Fibroblast of pulmonary artery (primary cell): ENCODE measurements around the gene HOXA3.

Experiments used
- DNase-seq: peaks from one replicate; pipeline ENCODE4 v3.0.0-alpha.2; 2010; ENCODE audit warnings: low read depth
- H3K4me3 ChIP-seq: replicated peaks from 2 replicates; pipeline ENCODE4 v1.5.1; 2011; ENCODE audit warnings: low read depth, mild to moderate bottlenecking, control low read depth, low read length, moderate library complexity
- TF ChIP-seq, protein P1 (sequence below): IDR thresholded peaks from 2 replicates; pipeline ENCODE4 v1.5.1; 2011; ENCODE audit warnings: mild to moderate bottlenecking, control low read depth, low read length, inconsistent platforms; ENCODE audit errors: missing control alignments

The HOXA3 gene

DNA sequence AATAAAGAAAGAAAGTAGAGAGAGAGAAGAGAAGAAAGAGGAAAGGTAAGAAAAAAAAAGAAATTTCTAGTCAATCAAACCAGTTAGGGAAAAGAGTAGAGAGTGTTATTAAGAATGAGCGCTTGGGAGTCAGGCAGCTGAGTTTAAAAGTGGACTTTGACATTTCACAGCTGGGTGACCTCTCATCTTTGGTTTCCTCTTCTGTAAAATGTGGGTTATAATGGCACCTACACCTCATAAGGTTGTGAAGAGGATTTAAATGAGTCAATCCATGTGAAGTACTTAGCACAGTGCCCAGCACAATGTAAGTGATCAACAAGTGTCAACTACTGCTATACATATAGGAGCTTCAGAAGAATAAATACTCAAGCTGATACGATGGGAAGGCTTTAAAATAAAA is 68.7 kb downstream of the HOXA3 start:
- TF ChIP-seq, protein P1, sequence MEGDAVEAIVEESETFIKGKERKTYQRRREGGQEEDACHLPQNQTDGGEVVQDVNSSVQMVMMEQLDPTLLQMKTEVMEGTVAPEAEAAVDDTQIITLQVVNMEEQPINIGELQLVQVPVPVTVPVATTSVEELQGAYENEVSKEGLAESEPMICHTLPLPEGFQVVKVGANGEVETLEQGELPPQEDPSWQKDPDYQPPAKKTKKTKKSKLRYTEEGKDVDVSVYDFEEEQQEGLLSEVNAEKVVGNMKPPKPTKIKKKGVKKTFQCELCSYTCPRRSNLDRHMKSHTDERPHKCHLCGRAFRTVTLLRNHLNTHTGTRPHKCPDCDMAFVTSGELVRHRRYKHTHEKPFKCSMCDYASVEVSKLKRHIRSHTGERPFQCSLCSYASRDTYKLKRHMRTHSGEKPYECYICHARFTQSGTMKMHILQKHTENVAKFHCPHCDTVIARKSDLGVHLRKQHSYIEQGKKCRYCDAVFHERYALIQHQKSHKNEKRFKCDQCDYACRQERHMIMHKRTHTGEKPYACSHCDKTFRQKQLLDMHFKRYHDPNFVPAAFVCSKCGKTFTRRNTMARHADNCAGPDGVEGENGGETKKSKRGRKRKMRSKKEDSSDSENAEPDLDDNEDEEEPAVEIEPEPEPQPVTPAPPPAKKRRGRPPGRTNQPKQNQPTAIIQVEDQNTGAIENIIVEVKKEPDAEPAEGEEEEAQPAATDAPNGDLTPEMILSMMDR = no peak
- no peak overlapping the region for H3K4me3 ChIP-seq
- DNase-seq = no peak

DNA sequence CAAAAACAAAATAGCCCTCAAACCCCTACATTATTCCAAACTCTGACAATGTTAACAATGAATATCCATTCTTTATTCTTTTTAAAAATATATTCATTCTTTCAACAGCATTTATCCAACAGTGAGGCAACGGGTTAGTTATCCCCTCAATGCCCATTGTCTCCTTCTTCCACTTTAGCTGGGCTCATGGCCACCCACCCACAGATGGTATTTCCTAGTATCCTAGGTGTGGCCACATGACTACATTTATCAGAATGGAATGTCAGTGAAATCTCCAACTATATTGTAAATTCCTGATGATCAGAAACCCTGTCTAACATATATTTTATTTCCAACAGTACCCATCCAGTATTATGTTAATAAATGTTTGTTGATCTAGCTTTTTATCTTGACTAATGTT is 70.2 kb downstream of the HOXA3 start:
- TF ChIP-seq, protein P1 = no peak
- no peak overlapping the region for H3K4me3 ChIP-seq
- DNase-seq = no peak

DNA sequence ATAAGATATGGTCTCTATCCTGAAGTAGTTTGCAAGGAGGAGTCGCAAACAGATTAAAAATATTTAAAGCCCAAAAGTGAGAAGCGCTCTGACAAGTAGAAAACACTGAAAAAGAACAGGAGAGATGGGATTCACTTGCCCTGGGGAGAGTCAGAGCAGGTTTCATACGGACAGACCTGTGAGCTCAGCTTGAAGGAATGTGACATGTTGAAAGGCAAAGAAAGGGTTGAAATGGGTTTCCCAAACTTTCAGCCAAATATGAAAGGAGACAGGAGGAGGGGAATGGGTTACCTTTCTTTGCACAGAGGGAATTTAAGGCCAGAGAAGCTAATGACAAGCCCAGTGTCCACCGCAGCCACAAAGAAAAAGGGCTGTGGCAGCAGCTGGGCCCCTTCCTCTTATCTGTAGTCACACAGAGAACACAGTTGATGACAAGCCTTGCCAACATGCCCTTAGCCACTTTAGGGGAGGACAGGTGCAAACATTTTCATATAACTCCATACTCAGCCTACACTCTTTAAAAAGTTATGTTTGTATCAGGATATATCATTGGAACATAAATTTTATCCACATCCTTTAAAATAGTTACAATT is 71.4 kb downstream of the HOXA3 start:
- no peak for DNase-seq
- TF ChIP-seq, protein P1 = no peak
- H3K4me3 ChIP-seq = no peak overlapping the region

DNA sequence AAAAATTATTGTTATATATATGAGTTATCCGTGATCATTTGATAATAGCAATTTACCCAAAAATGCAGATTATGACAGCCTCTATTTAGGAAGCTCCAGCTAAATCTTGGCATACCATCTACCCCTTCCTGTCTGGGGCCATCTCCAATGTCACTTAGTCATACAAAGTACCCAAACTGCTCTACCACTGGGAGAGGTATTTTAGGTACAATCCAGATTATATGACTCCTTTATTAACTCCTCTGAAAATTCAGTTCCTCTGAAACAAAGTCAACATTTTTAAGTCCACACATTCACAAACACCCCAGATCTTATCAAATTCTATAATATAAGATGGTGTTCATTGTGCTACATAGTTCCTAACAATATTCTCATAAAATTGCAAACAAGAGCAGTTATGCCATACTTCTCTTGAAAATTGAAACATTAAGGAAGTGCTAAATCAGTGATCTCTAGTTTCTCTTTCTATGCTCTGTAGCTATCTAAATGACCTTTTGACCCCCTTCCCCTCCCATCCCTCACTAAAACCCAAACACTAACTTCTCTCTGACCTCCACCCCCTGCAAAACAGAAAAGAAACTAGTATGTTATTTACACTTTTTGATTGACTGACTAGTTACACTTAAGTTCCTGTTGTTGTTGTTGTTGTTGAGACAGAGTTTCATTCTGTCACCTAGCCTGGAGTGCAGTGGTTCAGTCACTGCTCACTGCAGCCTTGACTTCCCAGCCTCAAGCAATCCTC is 73.0 kb downstream of the HOXA3 start:
- TF ChIP-seq, protein P1 = no peak
- no peak for DNase-seq
- H3K4me3 ChIP-seq = no peak overlapping the region

DNA sequence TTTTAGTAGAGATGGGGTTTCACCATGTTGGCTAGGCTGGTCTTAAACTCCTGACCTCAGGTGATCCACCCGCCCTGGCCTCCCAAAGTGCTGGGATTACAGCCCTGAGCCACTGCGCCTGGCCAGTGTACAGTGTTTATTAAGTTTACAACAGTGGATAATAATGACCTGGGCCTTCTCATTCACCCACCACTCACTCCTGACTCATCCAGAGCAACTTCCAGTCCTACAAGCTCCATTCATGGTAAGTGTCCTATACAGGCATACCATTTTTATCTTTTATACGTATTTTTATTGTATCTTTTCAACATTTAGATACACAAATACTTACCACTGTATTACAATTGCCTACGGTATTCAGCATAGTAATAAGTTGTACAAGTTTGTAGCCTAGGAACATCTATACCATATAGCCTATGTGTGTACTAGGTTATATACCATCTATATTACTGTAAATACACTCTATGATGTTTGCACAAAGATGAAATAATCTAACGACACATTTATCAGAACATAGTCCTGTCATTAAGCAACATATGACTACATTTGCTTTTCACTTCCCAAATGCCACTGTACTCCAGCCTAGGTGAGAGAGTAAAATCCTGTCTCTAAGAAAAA is 73.7 kb downstream of the HOXA3 start:
- no peak overlapping the region for H3K4me3 ChIP-seq
- TF ChIP-seq, protein P1 = no peak

DNA sequence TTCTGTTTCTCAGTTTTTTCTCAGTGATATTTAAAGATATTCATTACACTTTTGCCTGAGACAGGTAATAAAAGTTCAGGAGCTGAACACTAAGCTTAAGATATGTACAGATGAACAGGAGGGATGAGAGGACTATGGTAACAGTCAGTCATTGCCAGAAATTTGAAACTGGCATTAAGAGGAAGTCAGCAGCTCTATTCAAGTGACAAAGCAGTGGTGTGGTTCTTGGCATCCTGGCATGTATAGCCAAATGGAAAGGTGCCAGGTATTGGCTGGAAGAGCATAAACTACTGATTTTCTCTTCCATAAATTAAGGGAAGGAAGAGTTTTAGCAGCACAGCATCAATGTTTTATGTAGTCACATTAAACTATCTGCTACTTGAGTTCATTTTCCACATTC is 79.3 kb downstream of the HOXA3 start:
- TF ChIP-seq, protein P1 = no peak
- no peak for DNase-seq
- no peak overlapping the region for H3K4me3 ChIP-seq

More for the DNA sequence above, 73.7 kb downstream of the HOXA3 start:
- DNase-seq = no peak
